IPS DF 6.9 (cell line): ENCODE data around the gene ABCC4.

ENCODE experiments used
- DNase-seq: peaks from one replicate; pipeline ENCODE4 v3.0.0-alpha.2; 2013; ENCODE audit warnings: low read depth, low spot score
- H3K27ac ChIP-seq: one replicate; pipeline ENCODE4 v1.5.1; 2013; ENCODE audit warnings: low read length, control low read depth
- H3K27me3 ChIP-seq: 2 replicates; pipeline ENCODE4 v1.6.1; 2013; ENCODE audit warnings: mild to moderate bottlenecking, low read length; ENCODE audit not compliant: control insufficient read depth, insufficient read depth
- H3K36me3 ChIP-seq: 2 replicates; pipeline ENCODE4 v1.6.1; 2013; ENCODE audit warnings: low read length; ENCODE audit not compliant: control insufficient read depth, insufficient read depth
- H3K4me1 ChIP-seq: 2 replicates; pipeline ENCODE4 v1.6.1; 2013; ENCODE audit warnings: low read length; ENCODE audit not compliant: control insufficient read depth, insufficient read depth
- H3K4me3 ChIP-seq: 2 replicates; pipeline ENCODE4 v1.5.1; 2013; ENCODE audit warnings: mild to moderate bottlenecking, low read length
- H3K9me3 ChIP-seq: 2 replicates; pipeline ENCODE4 v1.6.1; 2013; ENCODE audit warnings: low read length, inconsistent platforms; ENCODE audit not compliant: control insufficient read depth, insufficient read depth
- WGBS: extraction: QIAGEN DNeasy Blood & Tissue Kit; methylation state at CpG from one replicate; pipeline ENCODE4 v1.1.7; 2013; ENCODE audit warnings: mixed read lengths, missing lambda C conversion rate; ENCODE audit not compliant: insufficient read length, insufficient coverage; 5-methylcytosine and 5-hydroxymethylcytosine counted together

The ABCC4 gene

DNA sequence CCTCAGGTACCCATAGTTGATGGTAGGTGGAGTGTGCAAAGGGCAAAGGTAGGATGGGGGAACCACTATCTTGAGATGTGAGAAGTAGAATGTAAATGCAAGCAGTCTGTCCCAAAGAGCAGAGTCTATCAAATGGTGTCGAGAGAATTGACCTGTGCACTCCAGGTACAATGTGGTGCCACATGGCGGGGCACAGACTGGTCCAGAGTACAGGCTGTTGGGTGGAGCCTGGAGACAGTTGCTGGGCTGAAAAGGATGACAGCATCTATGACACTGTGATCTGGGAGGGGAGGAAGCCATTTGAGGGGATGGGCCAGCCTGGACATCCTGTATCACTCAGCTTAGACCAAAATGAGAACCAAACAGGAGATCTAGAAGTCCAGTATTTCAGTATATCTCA lies 180.6 kb downstream of the ABCC4 start:
- no peak for DNase-seq
- Histone ChIP-seq H3K4me3 (no peak overlapping the region), H3K36me3 (no peaks in the 10 kb centered on the region), H3K27me3 (no peaks in the 10 kb centered on the region), H3K4me1 (0 out of 2 replicates have a peak, but pooled peaks cover 1% of the 10 kb centered on the region), H3K9me3 (no peaks in the 10 kb centered on the region), H3K27ac (no peak overlapping the region)
- no CpG with 5 or more reads among the region's 2 CpGs for WGBS

DNA sequence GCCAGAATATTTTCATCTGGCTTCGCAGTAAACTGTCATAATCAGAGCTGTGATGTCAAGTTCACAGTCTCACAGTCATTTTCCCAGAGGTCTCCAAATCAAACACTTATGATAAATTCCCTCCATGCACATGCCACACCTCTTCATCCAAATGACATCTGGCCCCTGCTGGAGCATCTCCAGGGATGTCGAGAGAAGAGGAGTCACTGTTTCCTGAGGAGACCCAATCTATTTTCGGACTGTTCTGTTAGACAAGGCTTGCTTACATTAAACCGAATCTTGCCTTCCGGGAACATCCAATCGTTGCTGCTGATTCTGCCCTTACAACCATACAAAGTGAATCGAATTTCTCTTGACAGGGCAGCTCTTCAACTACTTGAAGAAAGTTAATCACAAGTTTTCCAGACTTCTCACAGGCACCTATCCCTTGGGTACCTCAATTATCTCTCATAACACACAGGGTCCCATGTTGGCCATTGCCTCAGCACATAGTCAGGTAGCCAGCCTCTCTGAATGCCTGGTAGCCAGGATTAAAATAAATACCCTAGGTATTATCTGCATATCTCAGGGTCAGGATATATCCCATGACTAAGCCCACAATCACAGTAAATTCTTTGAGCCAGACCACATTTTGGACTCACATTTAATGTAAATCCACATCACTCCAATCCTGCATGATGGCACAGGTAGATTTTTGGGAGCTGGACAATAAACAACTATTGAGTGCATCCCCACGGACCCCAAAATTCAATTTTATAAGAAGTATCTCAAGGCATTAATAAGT lies 182.5 kb downstream of the ABCC4 start:
- H3K36me3 ChIP-seq: no peaks in the 10 kb centered on the region
- H3K4me3 ChIP-seq: no peak overlapping the region
- WGBS: no CpG with 5 or more reads among the region's 8 CpGs
- H3K27ac ChIP-seq: no peak overlapping the region
- 0 out of 2 replicates have a peak, but pooled peaks cover 2% of the 10 kb centered on the region for H3K4me1 ChIP-seq
- H3K27me3 ChIP-seq: no peaks in the 10 kb centered on the region
- no peak for DNase-seq
- no peaks in the 10 kb centered on the region for H3K9me3 ChIP-seq

DNA sequence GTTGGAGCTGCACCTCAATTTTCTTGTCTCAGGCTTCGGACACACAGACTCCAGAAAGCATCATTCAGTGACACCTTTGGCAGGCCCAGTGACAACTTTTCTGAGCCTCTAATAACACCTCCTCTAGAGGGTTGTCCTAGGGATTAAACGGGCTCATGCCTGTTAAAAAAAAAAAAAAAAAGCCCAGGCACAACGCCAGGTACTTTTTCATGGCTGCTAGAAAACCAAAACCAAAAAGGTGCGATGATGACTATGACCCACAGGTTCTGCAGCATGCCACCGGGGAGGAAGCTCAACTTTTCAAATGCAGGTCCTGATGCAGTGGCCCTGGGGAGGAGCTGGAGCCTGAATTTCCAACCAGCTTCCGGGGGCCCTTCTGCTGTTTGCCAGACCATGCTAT lies 184.2 kb downstream of the ABCC4 start:
- Histone ChIP-seq H3K27me3 (no peaks in the 10 kb centered on the region), H3K9me3 (no peaks in the 10 kb centered on the region), H3K4me1 (0 out of 2 replicates have a peak, but pooled peaks cover 2% of the 10 kb centered on the region), H3K4me3 (no peak overlapping the region), H3K27ac (no peak overlapping the region), H3K36me3 (no peaks in the 10 kb centered on the region)
- no CpG with 5 or more reads among the region's 6 CpGs for WGBS
- DNase-seq: no peak

DNA sequence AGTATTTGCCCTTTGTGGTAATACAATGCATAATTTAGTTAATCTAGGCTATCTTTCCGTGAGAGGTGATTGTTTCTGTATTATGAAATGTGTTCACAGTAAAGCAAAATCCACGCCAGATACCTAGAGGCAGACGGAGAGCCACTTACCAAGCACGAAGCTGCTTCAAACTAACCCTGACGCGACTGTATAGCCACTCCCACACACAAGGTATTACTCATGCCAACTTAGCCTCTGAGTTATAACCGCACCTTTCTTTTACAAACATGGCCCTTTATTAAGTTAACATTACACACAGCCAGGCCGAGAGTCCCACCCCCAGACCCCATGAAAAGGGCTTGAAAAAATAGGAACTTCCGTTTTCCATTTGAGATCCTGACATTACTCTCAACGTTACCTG lies 185.7 kb downstream of the ABCC4 start:
- no CpG with 5 or more reads among the region's 10 CpGs for WGBS
- H3K36me3 ChIP-seq: no peaks in the 10 kb centered on the region
- no peaks in the 10 kb centered on the region for H3K27me3 ChIP-seq
- no peak overlapping the region for H3K27ac ChIP-seq
- no peaks in the 10 kb centered on the region for H3K9me3 ChIP-seq
- no peak overlapping the region for H3K4me3 ChIP-seq
- H3K4me1 ChIP-seq: 0 out of 2 replicates have a peak, but pooled peaks cover 2% of the 10 kb centered on the region
- DNase-seq: no peak

DNA sequence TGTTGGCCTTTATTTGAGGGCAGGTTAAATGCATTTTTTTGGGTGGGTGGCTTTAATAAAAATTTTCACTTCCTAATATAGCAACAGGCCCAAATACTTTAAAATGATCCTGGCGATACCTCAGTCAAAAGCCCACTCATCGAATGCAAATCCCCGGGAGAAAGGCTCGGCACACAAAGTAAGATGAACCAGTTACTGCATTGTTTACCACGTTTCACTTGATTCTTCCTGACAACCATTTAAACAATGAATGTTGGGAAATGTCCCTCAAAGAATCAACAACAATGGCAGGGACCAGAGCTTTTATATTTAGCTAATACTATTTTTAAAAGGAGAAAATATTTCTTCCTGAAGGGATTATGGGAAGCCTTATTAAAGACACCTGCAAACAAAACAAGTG lies 187.7 kb downstream of the ABCC4 start:
- H3K36me3 ChIP-seq: no peaks in the 10 kb centered on the region
- no peaks in the 10 kb centered on the region for H3K9me3 ChIP-seq
- no peak for DNase-seq
- H3K4me3 ChIP-seq: no peak overlapping the region
- no peaks in the 10 kb centered on the region for H3K27me3 ChIP-seq
- no peak overlapping the region for H3K27ac ChIP-seq
- 0 out of 2 replicates have a peak, but pooled peaks cover 2% of the 10 kb centered on the region for H3K4me1 ChIP-seq
- no CpG with 5 or more reads among the region's 5 CpGs for WGBS

DNA sequence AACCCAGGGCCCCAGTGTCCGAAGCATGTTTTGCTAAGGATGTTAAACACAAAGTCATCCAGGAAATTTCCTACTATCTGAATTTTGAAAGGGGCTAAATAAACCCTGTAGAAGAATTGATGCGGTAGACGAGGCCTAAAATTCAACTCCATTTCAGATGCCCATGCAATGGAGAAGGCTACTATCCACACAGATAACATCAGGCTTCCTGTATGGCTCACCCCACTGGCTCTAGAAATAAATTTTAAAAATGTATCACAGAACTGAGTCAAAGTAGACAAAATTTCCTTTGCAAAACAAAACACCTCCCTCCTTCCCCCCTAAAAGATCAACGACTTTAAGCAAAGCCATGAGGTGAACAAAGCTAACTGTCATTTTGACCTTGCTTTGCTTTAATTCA lies 188.4 kb downstream of the ABCC4 start:
- Histone ChIP-seq H3K9me3 (no peaks in the 10 kb centered on the region), H3K4me3 (no peak overlapping the region), H3K36me3 (no peaks in the 10 kb centered on the region), H3K27ac (no peak overlapping the region), H3K4me1 (0 out of 2 replicates have a peak, but pooled peaks cover 2% of the 10 kb centered on the region), H3K27me3 (no peaks in the 10 kb centered on the region)
- no CpG with 5 or more reads among the region's 4 CpGs for WGBS
- DNase-seq: no peak

DNA sequence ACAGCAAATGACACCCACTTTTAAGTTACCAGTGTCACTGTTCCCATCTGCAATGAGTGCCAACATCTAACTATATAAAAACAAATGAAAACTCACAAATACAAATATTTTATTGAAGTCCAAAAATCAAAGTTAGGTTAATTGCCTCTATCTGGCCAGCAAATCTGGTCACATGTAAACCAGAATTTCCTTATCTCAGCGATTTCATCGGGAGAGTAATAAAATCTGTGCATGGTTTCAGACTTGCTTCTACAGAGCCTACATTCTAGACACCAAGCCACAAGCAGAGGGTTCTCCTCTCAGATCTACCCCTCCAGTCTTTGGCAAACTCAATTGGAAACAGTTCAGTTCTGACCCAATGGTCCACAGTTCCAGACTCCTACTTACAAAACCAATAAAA lies 189.6 kb downstream of the ABCC4 start:
- H3K36me3 ChIP-seq: no peaks in the 10 kb centered on the region
- H3K9me3 ChIP-seq: no peaks in the 10 kb centered on the region
- no peak overlapping the region for H3K4me3 ChIP-seq
- H3K27me3 ChIP-seq: no peaks in the 10 kb centered on the region
- 0 out of 2 replicates have a peak, but pooled peaks cover 1% of the 10 kb centered on the region for H3K4me1 ChIP-seq
- no peak for DNase-seq
- no peak overlapping the region for H3K27ac ChIP-seq
- no CpG with 5 or more reads among the region's 2 CpGs for WGBS

DNA sequence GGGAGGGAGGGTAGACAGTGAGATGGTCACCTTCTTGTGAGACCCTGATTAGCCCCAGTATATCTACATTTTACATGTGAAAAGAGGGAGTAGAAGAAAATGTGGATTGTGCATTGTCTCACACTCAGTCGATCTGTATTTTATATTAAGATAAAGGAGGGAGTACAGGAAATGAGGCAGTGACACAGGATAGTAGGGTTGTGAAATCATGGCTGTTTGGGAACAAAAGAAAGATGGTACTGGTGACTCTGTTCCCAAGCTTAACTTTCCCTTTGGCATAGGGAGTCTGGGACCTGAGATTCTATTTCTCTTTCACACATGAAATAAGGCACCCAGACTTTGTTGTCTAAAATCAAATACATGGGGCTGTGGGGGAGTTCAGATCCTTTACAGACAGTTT lies 194.7 kb downstream of the ABCC4 start:
- WGBS: no CpG with 5 or more reads among the region's 1 CpG
- no peaks in the 10 kb centered on the region for H3K36me3 ChIP-seq
- H3K4me3 ChIP-seq: no peak overlapping the region
- no peak overlapping the region for H3K27ac ChIP-seq
- DNase-seq: no peak
- no peaks in the 10 kb centered on the region for H3K4me1 ChIP-seq
- no peaks in the 10 kb centered on the region for H3K27me3 ChIP-seq
- H3K9me3 ChIP-seq: no peaks in the 10 kb centered on the region

DNA sequence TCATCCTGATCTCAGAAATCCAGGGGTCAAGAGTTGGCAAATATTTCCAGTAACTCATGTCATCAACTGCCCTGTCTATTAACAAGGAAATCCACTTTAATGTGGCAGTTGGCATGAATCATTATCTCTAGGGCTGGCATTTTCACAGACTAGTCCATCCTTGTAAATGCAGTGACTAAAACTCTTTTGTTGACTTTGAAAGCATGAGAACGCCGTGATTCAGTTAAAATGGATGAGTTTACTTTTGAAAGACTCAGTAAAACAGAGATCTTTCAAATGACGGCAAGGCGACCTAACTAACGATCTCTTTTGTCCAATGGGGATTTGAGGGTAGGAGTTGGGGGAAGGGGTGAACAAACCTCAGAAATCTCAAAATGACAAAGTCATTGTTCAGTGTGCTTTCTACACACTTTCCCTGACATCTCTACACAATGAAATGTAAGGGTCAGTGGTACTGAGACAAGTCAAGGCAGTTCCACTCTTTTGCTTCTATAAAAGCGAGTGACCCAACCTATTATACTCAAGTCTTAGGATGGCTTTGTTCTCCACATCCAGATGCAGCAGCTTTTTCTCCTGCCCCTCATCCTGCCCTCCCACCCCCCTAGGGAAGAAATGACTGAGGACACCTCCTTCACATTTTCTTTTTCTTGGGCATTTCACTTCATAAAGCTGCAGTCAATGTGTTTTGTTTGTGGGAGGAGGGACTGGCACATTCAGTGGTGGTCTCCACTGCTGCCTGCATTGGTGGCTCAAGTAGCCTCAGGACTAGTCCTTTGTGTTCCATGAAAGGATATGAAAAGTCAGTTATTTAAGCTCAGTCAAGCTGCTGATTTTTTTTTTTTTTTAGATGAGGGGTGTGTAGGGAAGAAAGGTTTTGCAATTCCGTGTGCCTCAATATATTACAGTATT lies 200.5 kb downstream of the ABCC4 start:
- no peaks in the 10 kb centered on the region for H3K36me3 ChIP-seq
- H3K9me3 ChIP-seq: no peaks in the 10 kb centered on the region
- H3K27ac ChIP-seq: no peak overlapping the region
- no peak overlapping the region for H3K4me3 ChIP-seq
- no peaks in the 10 kb centered on the region for H3K27me3 ChIP-seq
- WGBS: no CpG with 5 or more reads among the region's 7 CpGs
- H3K4me1 ChIP-seq: no peaks in the 10 kb centered on the region
- no peak for DNase-seq

DNA sequence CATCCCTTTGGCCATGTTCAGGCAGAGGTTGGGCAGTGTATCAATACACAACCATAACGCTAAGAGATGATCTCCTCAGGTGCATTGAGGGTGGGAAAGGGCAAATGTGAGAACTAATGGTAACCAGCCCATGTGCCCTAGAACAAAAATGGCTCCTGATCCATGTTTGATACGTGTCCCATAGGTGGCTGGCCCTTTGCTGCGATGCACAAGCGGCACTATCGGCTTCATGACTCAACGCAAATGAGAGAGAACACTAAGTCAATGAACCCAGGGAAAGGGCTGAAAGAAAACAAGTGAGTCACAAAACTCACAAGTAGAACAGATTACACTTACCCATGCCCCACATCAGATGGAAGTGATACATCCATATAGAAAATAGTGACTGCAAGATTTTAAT lies 201.7 kb downstream of the ABCC4 start:
- WGBS: no CpG with 5 or more reads among the region's 6 CpGs
- no peak for DNase-seq
- no peaks in the 10 kb centered on the region for H3K4me1 ChIP-seq
- no peaks in the 10 kb centered on the region for H3K36me3 ChIP-seq
- no peak overlapping the region for H3K4me3 ChIP-seq
- H3K27me3 ChIP-seq: no peaks in the 10 kb centered on the region
- H3K9me3 ChIP-seq: no peaks in the 10 kb centered on the region
- no peak overlapping the region for H3K27ac ChIP-seq
